Articular chondrocyte of knee joint (primary cell): ENCODE data around the gene SERPIND1. TPM values are rescaled to one million over a fixed set of nuclear protein-coding genes. Genes with fewer than 3 reads are reported as not detected.

Experiments used
- total RNA-seq: library from RNA; depleted of rRNA; stranded (reverse); fragments of >200 nt; gene quantifications from 2 replicates; pipeline ENCODE4 v1.2.3, GENCODE V29; 2012

SERPIND1 gene
- not detected in 2 replicates for total RNA-seq

DNA sequence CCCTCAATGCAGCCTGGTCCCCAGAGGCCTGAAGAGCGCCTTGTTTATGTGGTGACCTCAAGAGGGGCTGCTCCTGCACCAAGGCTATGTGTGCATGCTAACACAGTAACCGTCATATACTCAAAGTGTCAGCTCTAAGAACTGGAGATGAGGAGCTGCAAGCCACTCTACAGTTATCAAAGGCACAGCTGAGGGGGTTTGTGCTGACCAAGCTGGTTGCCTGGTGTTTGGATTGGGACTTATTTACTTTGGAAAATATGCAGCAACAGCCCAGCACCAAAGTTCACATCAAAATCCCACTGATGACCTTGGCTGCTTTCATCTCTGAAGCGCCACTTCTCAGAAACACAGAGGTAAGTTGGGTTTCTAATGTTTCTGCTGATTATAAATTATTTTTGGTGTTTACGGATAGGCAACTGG, at the start of gene SERPIND1:
TSS of gene SERPIND1 (plus strand) at position 321 of the 420 bp plus-strand sequence. CDS start 5,200 bp downstream, outside the sequence.

Other genes with a start within 250 kb of the SERPIND1 start
- 40.6 and 58.7 TPM in 2 replicates for gene PI4KA, start 84.7 kb downstream of the SERPIND1 start, total RNA-seq
- gene SNAP29, start 84.9 kb downstream of the SERPIND1 start, total RNA-seq: 13.4 and 15.9 TPM in 2 replicates
- 38.3 and 41.1 TPM in 2 replicates for gene CRKL, start 143.3 kb downstream of the SERPIND1 start, total RNA-seq
- 0.52 and 0.54 TPM in 2 replicates for gene AIFM3, start 193.1 kb downstream of the SERPIND1 start, total RNA-seq
- gene LZTR1, start 208.2 kb downstream of the SERPIND1 start, total RNA-seq: 37.6 and 41.0 TPM in 2 replicates
- gene THAP7, start 228.0 kb downstream of the SERPIND1 start, total RNA-seq: 15.9 and 19.1 TPM in 2 replicates
- gene P2RX6, start 241.1 kb downstream of the SERPIND1 start, total RNA-seq: 1.8 and 3.1 TPM in 2 replicates